PC-9 (cell line): ENCODE data around the gene CTNNA3. TPM values are rescaled to one million over a fixed set of nuclear protein-coding genes. Genes with fewer than 3 reads are reported as not detected.
"Not testable (repeated sequence)": the region's sequence is repeated elsewhere in the genome, so short reads cannot be mapped to it uniquely, and the experiment has no call there.

ENCODE experiments used
- BruUV-seq: library from RNA; stranded (reverse); fragments of 400-500 nt; replicated peaks from 2 replicates; lab custom pipeline; 2021; lab: Mats Ljungman, UMichigan
- CTCF ChIA-PET: fragments of 300-600 bp; sonication (Branson Sonifier 250); formaldehyde crosslinking; loops from one replicate; lab custom pipeline; 2022; ENCODE audit warnings: antibody characterized with exemption; lab: Charles Lee
- POLR2A ChIA-PET: fragments of 300-600 bp; sonication (Branson Sonifier 250); formaldehyde crosslinking; loops from one replicate; lab custom pipeline; 2022; ENCODE audit warnings: antibody characterized with exemption; ENCODE audit not compliant: unreplicated experiment; lab: Charles Lee
- DNase-seq, 2 experiments: peaks; one replicate each; pipeline versions ENCODE4 v3.0.0 to v3.0.0-alpha.2; 2015 to 2022; ENCODE audit warnings: mixed read lengths in 1 of 2
- H2AFZ ChIP-seq: fragments of 200-600 bp; sonication (generic); 2 replicates; pipeline ENCODE4 v1.8.1; 2017; ENCODE audit warnings: antibody characterized with exemption
- H3F3A ChIP-seq: fragments of 200-600 bp; sonication (generic); 2 replicates; pipeline ENCODE4 v1.8.1; 2017; ENCODE audit warnings: antibody characterized with exemption, mild to moderate bottlenecking, low read depth; ENCODE audit not compliant: insufficient read depth
- H3K27ac ChIP-seq: fragments of 200-600 bp; sonication (generic); 2 replicates; pipeline ENCODE4 v1.6.1; 2016; ENCODE audit warnings: mixed run types
- H3K27me3 ChIP-seq: fragments of 200-600 bp; sonication (generic); 2 replicates; pipeline ENCODE4 v1.6.1; 2016; ENCODE audit warnings: low read depth, mixed run types; ENCODE audit not compliant: insufficient read depth
- H3K36me3 ChIP-seq: fragments of 200-600 bp; sonication (generic); 2 replicates; pipeline ENCODE4 v1.6.1; 2016; ENCODE audit warnings: low read depth, mixed run types
- H3K4me1 ChIP-seq: fragments of 200-600 bp; sonication (generic); replicated peaks from 2 replicates; pipeline ENCODE4 v1.6.1; 2016; ENCODE audit warnings: mixed run types; ENCODE audit not compliant: insufficient read depth
- H3K4me2 ChIP-seq: fragments of 200-600 bp; sonication (generic); 2 replicates; pipeline ENCODE4 v1.6.1; 2017; ENCODE audit warnings: mixed run types
- H3K4me3 ChIP-seq: fragments of 200-600 bp; sonication (generic); 2 replicates; pipeline ENCODE4 v1.6.1; 2016; ENCODE audit warnings: mixed run types
- H3K79me2 ChIP-seq: fragments of 200-600 bp; sonication (generic); 2 replicates; pipeline ENCODE4 v1.6.1; 2017; ENCODE audit warnings: low read depth, mixed run types
- H3K9me2 ChIP-seq: fragments of 200-600 bp; sonication (generic); 2 replicates; pipeline ENCODE4 v1.8.1; 2017; ENCODE audit warnings: mild to moderate bottlenecking; ENCODE audit not compliant: insufficient read depth
- H3K9me3 ChIP-seq: fragments of 200-600 bp; sonication (generic); 2 replicates; pipeline ENCODE4 v1.8.1; 2016; ENCODE audit warnings: low read depth; ENCODE audit not compliant: insufficient read depth
- H4K20me1 ChIP-seq: fragments of 200-600 bp; sonication (generic); 2 replicates; pipeline ENCODE4 v1.8.1; 2017; ENCODE audit not compliant: insufficient read depth
- EZH2 ChIP-seq: fragments of 200-600 bp; sonication (generic); IDR thresholded peaks from 2 replicates; pipeline ENCODE4 v1.8.0; 2017; ENCODE audit warnings: antibody characterized with exemption, low read depth
- intact Hi-C: fragments of 100-400 bp; cut with micrococcal nuclease; formaldehyde crosslinking; loops from one replicate; pipeline ENCODE4 v1.10.0; 2022; ENCODE audit not compliant: unreplicated experiment
- total RNA-seq: library from RNA; stranded (reverse); gene quantifications from 2 replicates; pipeline ENCODE4 v1.2.3, GENCODE V29; 2021
- TF ChIP-seq, protein P1 (sequence below): fragments of 200-600 bp; sonication (generic); conservative IDR thresholded peaks from 2 replicates; pipeline ENCODE4 v1.6.1; 2017; ENCODE audit warnings: mixed run types, antibody characterized with exemption, mild to moderate bottlenecking, moderate library complexity

Gene CTNNA3
- total RNA-seq, 1 experiment from 2014 or later: not detected

DNA sequence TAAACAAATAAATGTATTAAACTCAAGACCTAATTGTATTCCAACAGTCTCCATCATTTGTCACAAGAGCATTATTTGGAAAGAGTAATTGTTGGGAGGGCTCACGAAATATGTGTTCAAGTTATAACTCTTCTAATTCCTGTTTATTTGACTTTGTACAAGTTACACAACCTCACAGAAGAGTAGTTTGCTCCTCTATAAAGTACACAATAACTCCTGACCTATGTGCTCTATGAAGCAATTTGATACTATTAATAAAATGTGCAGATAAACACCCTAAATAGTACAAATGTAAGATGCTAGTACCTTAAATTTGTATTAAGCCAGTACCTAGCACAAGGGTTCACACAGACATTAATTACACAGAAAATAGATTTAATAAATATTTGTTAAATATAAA, 484.3 kb downstream of the CTNNA3 start:
- Histone ChIP-seq H3F3A (no peaks in the 10 kb centered on the region), H3K4me3 (no peak overlapping the region), H3K27me3 (no peaks in the 10 kb centered on the region), H3K9me3 (no peaks in the 10 kb centered on the region), H3K4me2 (no peak overlapping the region), H2AFZ (no peak overlapping the region), H4K20me1 (no peaks in the 10 kb centered on the region), H3K27ac (no peak overlapping the region), H3K4me1 (no peaks in the 10 kb centered on the region), H3K36me3 (no peaks in the 10 kb centered on the region), H3K9me2 (no peaks in the 10 kb centered on the region), H3K79me2 (no peaks in the 10 kb centered on the region)
- TF ChIP-seq, protein P1, sequence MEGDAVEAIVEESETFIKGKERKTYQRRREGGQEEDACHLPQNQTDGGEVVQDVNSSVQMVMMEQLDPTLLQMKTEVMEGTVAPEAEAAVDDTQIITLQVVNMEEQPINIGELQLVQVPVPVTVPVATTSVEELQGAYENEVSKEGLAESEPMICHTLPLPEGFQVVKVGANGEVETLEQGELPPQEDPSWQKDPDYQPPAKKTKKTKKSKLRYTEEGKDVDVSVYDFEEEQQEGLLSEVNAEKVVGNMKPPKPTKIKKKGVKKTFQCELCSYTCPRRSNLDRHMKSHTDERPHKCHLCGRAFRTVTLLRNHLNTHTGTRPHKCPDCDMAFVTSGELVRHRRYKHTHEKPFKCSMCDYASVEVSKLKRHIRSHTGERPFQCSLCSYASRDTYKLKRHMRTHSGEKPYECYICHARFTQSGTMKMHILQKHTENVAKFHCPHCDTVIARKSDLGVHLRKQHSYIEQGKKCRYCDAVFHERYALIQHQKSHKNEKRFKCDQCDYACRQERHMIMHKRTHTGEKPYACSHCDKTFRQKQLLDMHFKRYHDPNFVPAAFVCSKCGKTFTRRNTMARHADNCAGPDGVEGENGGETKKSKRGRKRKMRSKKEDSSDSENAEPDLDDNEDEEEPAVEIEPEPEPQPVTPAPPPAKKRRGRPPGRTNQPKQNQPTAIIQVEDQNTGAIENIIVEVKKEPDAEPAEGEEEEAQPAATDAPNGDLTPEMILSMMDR: no peak
- TF ChIP-seq EZH2: no peak
- POLR2A ChIA-PET: no interaction called here
- no TSS peak for BruUV-seq
- DNase-seq: no peak
- intact Hi-C loops: no loop called here
- CTCF ChIA-PET: no interaction called here

- H3K9me2 ChIP-seq, BruUV-seq, H2AFZ ChIP-seq, H3K4me3 ChIP-seq, H3K4me1 ChIP-seq, H3K79me2 ChIP-seq, DNase-seq, H3K27me3 ChIP-seq, H3F3A ChIP-seq, H4K20me1 ChIP-seq, intact Hi-C loops, POLR2A ChIA-PET, H3K4me2 ChIP-seq, H3K27ac ChIP-seq, H3K36me3 ChIP-seq, CTCF ChIA-PET, H3K9me3 ChIP-seq: not testable (repeated sequence)
Measured at GRCh38 chr10:67207923-67208322, 488.1 kb downstream of the CTNNA3 start.

DNA sequence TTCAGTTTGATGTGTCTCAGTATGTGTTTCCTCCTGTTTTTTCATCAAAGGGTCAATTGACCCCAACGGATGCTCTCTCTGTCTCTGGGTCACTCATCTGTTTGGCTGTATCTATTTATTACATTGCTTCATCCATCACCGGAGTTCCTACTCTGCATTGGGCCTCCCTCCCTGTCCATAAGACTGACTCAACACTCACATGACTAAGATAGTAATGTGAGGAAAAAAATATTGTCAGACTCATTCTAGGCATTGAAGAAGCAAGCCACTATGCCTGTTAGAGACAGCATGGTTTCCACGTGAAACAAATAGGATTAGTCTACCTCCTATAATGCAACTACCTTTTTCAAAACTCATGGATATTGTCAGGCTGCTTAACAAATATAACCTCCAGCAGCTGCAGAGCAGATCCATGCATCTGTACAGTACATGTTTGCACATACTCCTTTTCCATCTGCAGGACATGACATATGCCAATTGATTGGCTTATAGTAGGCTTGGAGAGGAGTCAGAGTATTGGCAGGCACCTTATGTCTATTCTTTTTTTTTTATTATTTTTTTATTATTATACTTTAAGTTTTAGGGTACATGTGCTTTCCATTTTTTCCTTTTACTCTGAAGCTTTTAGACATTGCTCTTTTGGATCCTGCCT, 495.0 kb downstream of the CTNNA3 start:
- Histone ChIP-seq H3K9me3 (no peaks in the 10 kb centered on the region), H3K4me1 (no peaks in the 10 kb centered on the region), H3K27me3 (no peaks in the 10 kb centered on the region), H3K9me2 (peaks cover 3% of the 10 kb centered on the region; the same call in 1 of the 2 replicates), H4K20me1 (no peaks in the 10 kb centered on the region), H2AFZ (no peak overlapping the region), H3K4me3 (no peak overlapping the region), H3K36me3 (no peaks in the 10 kb centered on the region), H3F3A (no peaks in the 10 kb centered on the region), H3K79me2 (no peaks in the 10 kb centered on the region), H3K4me2 (no peak overlapping the region), H3K27ac (no peak overlapping the region)
- TF ChIP-seq EZH2: no peak
- TF ChIP-seq, protein P1: no peak
- CTCF ChIA-PET: no interaction called here
- intact Hi-C loops: no loop called here
- POLR2A ChIA-PET: no interaction called here
- no TSS peak for BruUV-seq
- DNase-seq: no peak

- Histone ChIP-seq H3K4me2 (no peak overlapping the region), H3K27me3 (no peaks in the 10 kb centered on the region), H3K27ac (no peak overlapping the region), H3K9me3 (no peaks in the 10 kb centered on the region), H2AFZ (no peak overlapping the region), H3K9me2 (no peaks in the 10 kb centered on the region), H3K4me3 (no peak overlapping the region), H3K79me2 (no peaks in the 10 kb centered on the region), H4K20me1 (no peaks in the 10 kb centered on the region), H3K4me1 (no peaks in the 10 kb centered on the region), H3F3A (no peaks in the 10 kb centered on the region), H3K36me3 (no peaks in the 10 kb centered on the region)
- DNase-seq: no peak
- TF ChIP-seq, protein P1: no peak
- TF ChIP-seq EZH2: no peak
- ChIA-PET CTCF (no interaction called here), POLR2A (no interaction called here)
- no TSS peak for BruUV-seq
- intact Hi-C loops: no loop called here
Measured at GRCh38 chr10:67175354-67175753, 520.6 kb downstream of the CTNNA3 start.
